Measurements from ENCODE around the gene RRP15.
A peak's percentile ranks its signal among the peaks of the same experiment; 100 is the strongest.

RRP15 gene

GRCh38 chr1:218383681-218384080 lies 98.6 kb downstream of the RRP15 start:
- H2AFZ ChIP-seq (ENCODE audit: low read depth) = no peak overlapping the region
- peak overlapping the region; percentile 67 for H3K4me2 ChIP-seq
- peak overlapping the region; percentile 66 for H3K27ac ChIP-seq
- no peak for TF ChIP-seq CTCF (conservative IDR thresholded peaks at IDR 0.05; ENCODE audit: low read depth, low read length)
- no peaks in the 10 kb centered on the region for H3K36me3 ChIP-seq (ENCODE audit: insufficient read depth)
- H3K9ac ChIP-seq = peak overlapping the region; percentile 11; the same call in 1 of the 2 replicates
- no peaks in the 10 kb centered on the region for H3K27me3 ChIP-seq (ENCODE audit: insufficient read depth, low read depth)
- peaks cover 62% of the 10 kb centered on the region for H3K4me1 ChIP-seq (ENCODE audit: low read depth, poor library complexity, severe bottlenecking)
- no peaks in the 10 kb centered on the region for H4K20me1 ChIP-seq (ENCODE audit: insufficient read depth)
- no peaks in the 10 kb centered on the region for H3K79me2 ChIP-seq (ENCODE audit: insufficient read depth, low read depth)
- H3K4me3 ChIP-seq (IDR thresholded peaks at IDR 0.05; ENCODE audit: insufficient read depth, low read depth, low read length) = no peak overlapping the region

- Histone ChIP-seq H3K27me3 (ENCODE audit: insufficient read depth, low read depth) (no peaks in the 10 kb centered on the region), H2AFZ (ENCODE audit: low read depth) (peak overlapping the region; percentile 47), H3K79me2 (ENCODE audit: insufficient read depth, low read depth) (no peaks in the 10 kb centered on the region), H3K9ac (peak overlapping the region; percentile 40; the same call in 1 of the 2 replicates), H3K4me1 (ENCODE audit: low read depth, poor library complexity, severe bottlenecking) (peaks cover 61% of the 10 kb centered on the region), H4K20me1 (ENCODE audit: insufficient read depth) (no peaks in the 10 kb centered on the region), H3K4me3 (IDR thresholded peaks at IDR 0.05; ENCODE audit: insufficient read depth, low read depth, low read length) (peak overlapping the region; percentile 40), H3K4me2 (peak overlapping the region; percentile 67), H3K36me3 (ENCODE audit: insufficient read depth) (no peaks in the 10 kb centered on the region), H3K27ac (peak overlapping the region; percentile 66)
- TF ChIP-seq CTCF (conservative IDR thresholded peaks at IDR 0.05; ENCODE audit: low read depth, low read length) = no peak
Observed at GRCh38 chr1:218384581-218384993, 99.5 kb downstream of the RRP15 start.
